ENCODE measurements around the gene TRMT44. TPM values are rescaled to one million over a fixed set of nuclear protein-coding genes. Genes with fewer than 3 reads are reported as not detected.

TRMT44 gene
- total RNA-seq, 1 donor from 2014 or later: 26.3 TPM

- intact Hi-C loops (cut with micrococcal nuclease): loop anchor here (10.0 kb wide), 1 partner anchor 1672 kb away; no protein-coding TSS in a partner anchor
Observed at GRCh38 chr4:8433136-8433535, 7.4 kb upstream of the TRMT44 start.

- intact Hi-C loops (cut with micrococcal nuclease): loop anchor here (5.0 to 10.0 kb wide), 2 partner anchors 472 to 1670 kb away; no protein-coding TSS in a partner anchor
Observed at GRCh38 chr4:8434251-8435073, 6.1 kb upstream of the TRMT44 start.

DNA sequence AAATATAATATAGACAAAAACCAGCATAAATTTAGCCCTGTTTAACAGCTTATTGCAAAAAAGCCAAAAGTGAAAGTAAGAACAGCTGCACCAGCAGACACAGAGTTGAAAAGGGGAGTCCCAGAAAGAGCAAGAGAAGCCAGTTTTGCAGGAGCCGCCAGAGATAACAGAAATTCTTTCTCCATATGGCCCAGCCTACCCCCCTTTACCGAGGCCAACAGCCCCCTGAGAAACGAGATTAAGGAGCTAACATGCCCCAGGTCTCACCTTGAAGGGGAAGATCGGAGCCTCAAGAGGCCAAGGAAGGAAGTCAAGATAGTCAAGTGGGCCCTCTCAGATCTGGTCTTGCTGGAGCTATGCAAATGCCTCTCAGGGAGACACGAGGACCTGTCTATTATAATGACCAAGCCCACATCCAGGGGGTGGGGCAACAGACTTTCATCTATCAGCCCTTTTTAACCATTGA is 4.9 kb upstream of the TRMT44 start:
- intact Hi-C loops (cut with micrococcal nuclease): loop anchor here (5.0 to 10.0 kb wide), 2 partner anchors 473 to 1669 kb away; no protein-coding TSS in a partner anchor

DNA sequence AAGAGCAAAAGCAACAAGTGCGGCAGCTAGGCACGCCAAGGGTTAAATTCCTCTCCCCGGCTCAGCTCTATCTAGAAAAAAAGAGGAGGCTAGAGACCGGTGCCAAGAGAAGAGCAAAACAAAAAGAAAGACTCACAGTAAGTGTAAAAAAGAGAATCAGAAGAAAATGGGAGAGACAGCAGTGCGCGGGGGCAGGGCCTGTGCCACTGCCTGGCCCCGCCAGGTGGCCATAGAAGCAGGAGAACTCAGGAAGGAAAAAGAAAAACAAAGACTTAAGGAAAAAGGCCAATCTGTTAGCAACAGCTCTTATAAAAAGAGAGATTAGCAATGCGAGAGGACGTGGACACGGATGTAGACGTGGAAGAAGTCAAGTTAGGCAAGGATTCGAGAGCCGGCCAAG is 3.3 kb upstream of the TRMT44 start:
- intact Hi-C loops (cut with micrococcal nuclease): loop anchor here (5.0 to 10.0 kb wide), 2 partner anchors 475 to 1668 kb away; no protein-coding TSS in a partner anchor

DNA sequence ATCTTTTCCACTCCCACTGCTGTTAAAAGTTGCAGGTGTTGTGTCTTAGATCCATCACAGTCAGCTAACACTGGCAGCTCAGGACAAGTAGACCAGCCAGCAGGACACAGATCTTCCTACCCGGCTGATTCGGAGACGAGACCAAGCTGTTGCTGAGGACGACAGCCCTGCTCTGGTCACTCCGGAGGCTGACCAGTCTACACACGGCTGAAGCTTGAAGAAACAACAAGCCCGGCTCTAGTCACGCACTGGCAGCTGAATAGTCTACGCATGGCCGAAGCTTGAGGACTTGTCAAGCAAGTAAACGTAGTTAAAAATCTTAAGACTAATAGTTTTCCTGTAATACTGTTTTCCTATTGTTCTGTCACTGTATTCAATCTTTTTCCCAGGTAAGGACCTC is 1.8 kb upstream of the TRMT44 start:
- intact Hi-C loops (cut with micrococcal nuclease): loop anchor here (5.0 to 10.0 kb wide), 2 partner anchors 476 to 1666 kb away; no protein-coding TSS in a partner anchor

DNA sequence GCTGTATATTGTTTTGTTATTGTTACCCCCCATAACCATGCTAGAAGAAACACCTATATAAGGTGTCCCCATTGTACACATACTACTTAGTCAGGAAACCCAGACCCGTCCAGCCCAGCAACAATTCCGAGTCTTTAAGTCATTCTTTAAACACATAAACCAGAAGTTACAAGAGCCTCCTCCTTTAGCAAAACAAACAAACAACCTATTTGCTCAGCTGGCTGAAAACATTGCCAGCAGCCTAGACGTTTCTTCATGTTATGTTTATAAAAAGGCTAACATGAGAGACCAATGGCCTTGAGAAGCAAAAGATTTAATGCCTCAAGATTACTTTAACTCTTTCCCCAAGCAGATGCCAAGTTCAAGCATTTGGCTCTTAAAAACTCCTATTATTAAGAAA is 1.4 kb upstream of the TRMT44 start:
- intact Hi-C loops (cut with micrococcal nuclease): loop anchor here (5.0 to 10.0 kb wide), 2 partner anchors 477 to 1666 kb away; no protein-coding TSS in a partner anchor

DNA sequence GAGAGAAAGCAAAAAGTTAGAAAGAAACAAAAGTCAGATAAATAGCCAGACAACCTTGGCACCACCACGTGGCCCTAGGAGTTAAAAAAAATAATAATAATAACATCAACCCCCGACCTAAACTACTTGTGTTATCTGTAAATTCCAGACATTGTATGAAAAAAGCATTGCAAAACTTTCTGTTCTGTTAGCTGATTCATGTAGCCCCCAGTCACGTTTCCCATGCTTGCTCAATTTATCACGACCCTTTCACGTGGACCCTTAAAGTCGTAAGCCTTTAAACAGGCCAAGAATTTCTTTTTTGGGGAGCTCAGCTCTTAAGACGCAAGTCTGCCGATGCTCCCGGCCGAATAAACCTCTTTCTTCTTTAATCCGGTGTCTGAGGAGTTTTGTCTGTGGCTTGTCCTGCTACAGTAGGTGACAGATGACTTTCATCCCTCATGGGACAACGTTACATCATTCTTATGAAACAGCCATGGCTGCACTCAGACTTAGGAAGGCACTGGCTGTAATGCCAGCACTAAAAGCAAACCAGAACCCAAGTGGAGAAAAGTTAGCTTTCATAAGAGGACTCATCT is 574 bp upstream of the TRMT44 start:
- intact Hi-C loops (cut with micrococcal nuclease): loop anchor here (1.0 to 10.0 kb wide), 9 partner anchors 12 to 1799 kb away; partner anchors contain the start of genes ABLIM2 and MRFAP1

GRCh38 chr4:8441499-8442091 is 1.0 kb downstream of the TRMT44 start:
- intact Hi-C loops (cut with micrococcal nuclease): loop anchor here (2.0 to 5.0 kb wide), 3 partner anchors 241 to 1801 kb away; partner anchors contain the start of gene MRFAP1

DNA sequence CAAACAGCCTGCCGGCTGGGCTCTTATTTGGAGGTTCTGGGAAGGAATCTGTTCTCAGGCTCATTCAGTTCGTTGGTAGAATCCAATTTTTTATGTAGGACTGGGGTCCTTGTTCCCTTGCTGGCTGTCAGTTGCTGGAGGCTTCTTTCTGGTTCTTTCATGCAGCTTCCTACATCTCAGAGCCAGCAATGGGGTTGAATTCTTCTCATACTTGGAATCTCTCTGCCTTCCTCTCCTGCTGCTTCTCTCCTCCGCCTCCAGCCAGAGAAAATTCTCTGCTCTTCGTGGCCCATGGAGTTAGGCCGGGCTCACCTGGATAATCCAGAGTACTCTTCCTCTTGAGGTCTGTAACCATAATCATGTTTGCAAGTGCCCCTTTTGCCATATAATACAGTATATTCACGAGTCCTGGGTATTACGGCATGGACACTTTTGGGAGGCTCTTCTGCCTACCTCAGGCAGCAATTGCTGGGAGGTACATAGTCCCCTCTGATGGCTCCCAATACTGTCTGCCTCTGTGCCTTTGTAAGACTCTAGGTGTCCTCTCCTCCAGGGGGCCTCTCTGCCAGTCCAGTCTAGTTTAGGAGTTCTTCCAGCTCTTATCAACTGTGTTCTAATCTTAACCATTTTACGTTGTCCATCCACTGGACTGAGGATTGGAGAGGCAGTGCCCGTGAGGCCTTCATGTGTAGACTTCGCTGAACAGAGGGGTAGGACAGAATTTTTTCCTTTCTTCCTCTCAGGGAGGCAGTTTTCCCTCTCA is 2.2 kb downstream of the TRMT44 start:
- intact Hi-C loops (cut with micrococcal nuclease): loop anchor here (5.0 kb wide), 1 partner anchor 1340 kb away; no protein-coding TSS in a partner anchor

- intact Hi-C loops (cut with micrococcal nuclease): loop anchor here (5.0 kb wide), 1 partner anchor 1342 kb away; no protein-coding TSS in a partner anchor
Observed at GRCh38 chr4:8443801-8444200, 3.2 kb downstream of the TRMT44 start.

GRCh38 chr4:8446122-8446521 is 5.5 kb downstream of the TRMT44 start:
- intact Hi-C loops (cut with micrococcal nuclease): no loop called here

DNA sequence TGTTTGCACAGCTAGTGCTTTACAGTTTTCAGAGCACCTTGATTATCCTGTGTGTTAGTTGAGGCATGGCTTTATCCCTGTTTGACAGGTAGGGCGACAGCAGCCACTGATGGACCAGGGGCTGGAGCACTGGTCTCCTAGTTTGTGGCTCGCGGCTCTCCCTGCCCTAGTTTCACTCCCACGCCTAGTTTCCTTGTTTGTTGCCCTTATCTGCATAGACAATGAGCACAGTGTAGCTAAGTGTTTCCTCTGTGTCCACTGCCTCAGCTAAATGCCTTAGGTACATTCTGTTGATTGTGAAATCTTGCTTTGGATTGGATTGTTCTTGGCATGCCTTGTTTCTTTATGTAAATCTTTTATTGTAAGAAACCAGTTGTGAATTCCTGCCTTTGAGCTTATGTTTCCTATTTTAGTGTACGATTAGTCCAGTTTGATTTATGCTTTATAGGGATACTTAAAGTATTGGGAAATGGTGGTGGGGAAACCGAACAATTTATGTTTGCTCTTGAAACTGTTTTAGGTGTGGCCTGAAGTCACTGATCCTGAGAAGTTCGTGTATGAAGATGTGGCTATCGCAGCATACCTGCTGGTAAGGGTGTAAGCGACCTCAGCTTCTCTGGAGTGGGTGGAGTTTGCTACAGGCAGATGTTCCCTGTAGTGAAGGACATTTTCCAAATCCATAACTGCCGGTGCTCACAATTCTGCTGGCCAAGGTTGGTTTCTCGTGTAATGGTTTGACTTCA is 11.0 kb downstream of the TRMT44 start:
- intact Hi-C loops (cut with micrococcal nuclease): no loop called here

DNA sequence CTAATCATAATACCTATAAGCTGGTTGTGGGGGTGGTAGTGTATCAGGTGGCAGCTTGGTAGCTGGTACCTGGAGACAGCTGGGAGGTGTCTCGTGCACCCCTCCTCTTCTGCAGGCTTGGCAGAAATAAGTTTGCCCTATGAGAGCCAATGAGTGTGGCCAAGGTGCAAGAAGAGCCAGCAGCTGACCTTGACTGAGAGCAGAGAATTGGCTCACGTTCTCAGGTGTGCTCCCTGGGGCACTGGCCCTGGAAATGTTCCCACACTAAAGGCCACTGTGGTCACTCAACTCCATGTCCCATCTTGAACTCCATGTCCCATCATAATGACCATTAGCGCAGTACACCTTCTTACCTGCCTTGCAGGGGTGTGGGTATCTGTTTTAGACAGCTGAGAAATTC is 13.4 kb downstream of the TRMT44 start:
- intact Hi-C loops (cut with micrococcal nuclease): no loop called here

DNA sequence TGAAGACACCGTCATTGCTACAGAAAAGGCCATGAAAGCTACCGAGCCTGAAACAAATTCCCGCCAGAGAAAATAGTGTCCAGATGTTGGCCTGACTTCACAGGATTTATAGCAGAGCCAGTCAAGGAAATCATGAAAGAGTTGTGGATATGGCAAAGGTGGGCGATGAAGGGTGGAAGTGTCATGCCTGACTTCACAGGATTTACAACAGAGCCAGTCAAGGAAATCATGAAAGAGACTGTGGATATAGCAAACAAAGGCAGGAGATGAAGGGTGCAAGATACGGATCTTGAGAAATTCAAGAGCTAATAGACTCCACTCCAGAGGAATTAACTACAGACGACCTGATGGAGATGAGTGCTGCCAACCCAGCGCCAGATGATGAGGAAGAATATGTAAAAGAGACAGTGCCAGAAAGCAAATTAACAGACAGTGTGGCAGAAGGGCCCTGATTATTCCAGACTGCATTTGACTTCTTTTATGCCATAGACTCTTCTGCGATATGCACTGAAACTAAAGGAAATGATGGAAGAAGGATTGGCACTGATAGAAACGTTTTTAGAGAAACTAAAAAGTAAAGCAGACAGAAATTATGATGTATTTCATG is 17.2 kb downstream of the TRMT44 start:
- intact Hi-C loops (cut with micrococcal nuclease): no loop called here

- intact Hi-C loops (cut with micrococcal nuclease): loop anchor here (10.0 kb wide), 1 partner anchor 455 kb away; no protein-coding TSS in a partner anchor
Observed at GRCh38 chr4:8459867-8460445, 19.4 kb downstream of the TRMT44 start.

DNA sequence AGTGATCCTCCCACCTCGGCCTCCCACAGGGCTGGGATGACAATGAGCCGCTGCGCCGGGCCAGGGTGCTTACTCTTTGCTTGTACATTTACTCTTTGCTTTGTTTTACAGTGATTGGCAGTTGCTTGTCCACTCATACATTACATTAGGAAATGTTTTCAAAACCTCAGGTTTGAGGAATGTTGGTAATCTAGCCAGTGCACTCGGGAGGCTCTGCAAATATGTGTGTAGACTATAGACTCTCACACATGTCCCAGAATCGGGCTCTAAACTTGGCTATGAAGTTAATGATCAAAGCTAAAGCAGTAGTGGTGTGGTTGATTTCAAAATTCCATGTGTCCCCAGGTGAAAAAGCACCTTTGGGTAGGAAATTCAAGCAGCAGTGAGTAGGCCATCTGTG is 20.5 kb downstream of the TRMT44 start:
- intact Hi-C loops (cut with micrococcal nuclease): loop anchor here (10.0 kb wide), 1 partner anchor 454 kb away; no protein-coding TSS in a partner anchor

GRCh38 chr4:8461616-8462015 is 21.0 kb downstream of the TRMT44 start:
- intact Hi-C loops (cut with micrococcal nuclease): loop anchor here (10.0 kb wide), 1 partner anchor 453 kb away; no protein-coding TSS in a partner anchor

- intact Hi-C loops (cut with micrococcal nuclease): loop anchor here (10.0 kb wide), 1 partner anchor 451 kb away; no protein-coding TSS in a partner anchor
Observed at GRCh38 chr4:8463811-8464210, 23.2 kb downstream of the TRMT44 start.

- intact Hi-C loops (cut with micrococcal nuclease): loop anchor here (10.0 kb wide), 1 partner anchor 450 kb away; no protein-coding TSS in a partner anchor
Observed at GRCh38 chr4:8464381-8464780, 23.8 kb downstream of the TRMT44 start.
